GM20431 (cell line): ENCODE measurements around the gene TOGARAM2.

Source experiments
- in situ Hi-C: fragments of 300-500 bp; cut with MseI, MboI; formaldehyde crosslinking; loops from one replicate; pipeline ENCODE4 v1.15.0; 2020; ENCODE audit warnings: low sequenced_read_pairs; ENCODE audit not compliant: unreplicated experiment

The TOGARAM2 gene

GRCh38 chr2:29014811-29015421, 33.8 kb downstream of the TOGARAM2 start:
- in situ Hi-C loops, result no loop called here

- in situ Hi-C loops, result no loop called here
These were observed 34.8 kb downstream of the TOGARAM2 start for GRCh38 chr2:29015701-29016470.

GRCh38 chr2:29016504-29016903, 35.4 kb downstream of the TOGARAM2 start:
- in situ Hi-C loops, result no loop called here

GRCh38 chr2:29017716-29018435, 36.8 kb downstream of the TOGARAM2 start:
- in situ Hi-C loops, result no loop called here

- in situ Hi-C loops, result no loop called here
These were observed 40.8 kb downstream of the TOGARAM2 start for GRCh38 chr2:29021886-29022285.

- in situ Hi-C loops, result no loop called here
These were observed 41.6 kb downstream of the TOGARAM2 start for GRCh38 chr2:29022679-29023078.

- in situ Hi-C loops, result no loop called here
These were observed 42.1 kb downstream of the TOGARAM2 start for GRCh38 chr2:29023188-29023587.

GRCh38 chr2:29024882-29025430, 43.9 kb downstream of the TOGARAM2 start:
- in situ Hi-C loops, result no loop called here

- in situ Hi-C loops, result no loop called here
These were observed 44.6 kb downstream of the TOGARAM2 start for GRCh38 chr2:29025711-29026110.

- in situ Hi-C loops, result no loop called here
These were observed 49.9 kb downstream of the TOGARAM2 start for GRCh38 chr2:29031046-29031445.

- in situ Hi-C loops, result no loop called here
These were observed 51.1 kb downstream of the TOGARAM2 start for GRCh38 chr2:29032189-29032588.

GRCh38 chr2:29033172-29033571, 52.1 kb downstream of the TOGARAM2 start:
- in situ Hi-C loops, result no loop called here

- in situ Hi-C loops, result no loop called here
These were observed 52.6 kb downstream of the TOGARAM2 start for GRCh38 chr2:29033656-29034055.

- in situ Hi-C loops, result no loop called here
These were observed 54.1 kb downstream of the TOGARAM2 start for GRCh38 chr2:29035016-29035745.

- in situ Hi-C loops, result no loop called here
These were observed 58.8 kb downstream of the TOGARAM2 start for GRCh38 chr2:29039718-29040480.

- in situ Hi-C loops, result no loop called here
These were observed 59.5 kb downstream of the TOGARAM2 start for GRCh38 chr2:29040552-29040951.

GRCh38 chr2:29041161-29041660, 60.1 kb downstream of the TOGARAM2 start:
- in situ Hi-C loops, result no loop called here

GRCh38 chr2:29042561-29043075, 61.5 kb downstream of the TOGARAM2 start:
- in situ Hi-C loops, result no loop called here

- in situ Hi-C loops, result no loop called here
These were observed 63.4 kb downstream of the TOGARAM2 start for GRCh38 chr2:29044459-29044858.
